Retinal pigment epithelial cell (primary cell): Measurements from ENCODE around the gene ANKS1B.

Source experiments
- DNase-seq: peaks from one replicate; pipeline ENCODE4 v3.0.0-alpha.2; 2010; ENCODE audit warnings: low read depth
- H3K4me3 ChIP-seq: 2 replicates; pipeline ENCODE4 v1.5.1; 2011; ENCODE audit warnings: mild to moderate bottlenecking, low read length, control low read depth, moderate library complexity
- TF ChIP-seq, protein P1 (sequence below): conservative IDR thresholded peaks from 2 replicates; pipeline ENCODE4 v1.5.1; 2011; ENCODE audit warnings: low read depth, low read length, control low read depth, inconsistent platforms

ANKS1B gene

DNA sequence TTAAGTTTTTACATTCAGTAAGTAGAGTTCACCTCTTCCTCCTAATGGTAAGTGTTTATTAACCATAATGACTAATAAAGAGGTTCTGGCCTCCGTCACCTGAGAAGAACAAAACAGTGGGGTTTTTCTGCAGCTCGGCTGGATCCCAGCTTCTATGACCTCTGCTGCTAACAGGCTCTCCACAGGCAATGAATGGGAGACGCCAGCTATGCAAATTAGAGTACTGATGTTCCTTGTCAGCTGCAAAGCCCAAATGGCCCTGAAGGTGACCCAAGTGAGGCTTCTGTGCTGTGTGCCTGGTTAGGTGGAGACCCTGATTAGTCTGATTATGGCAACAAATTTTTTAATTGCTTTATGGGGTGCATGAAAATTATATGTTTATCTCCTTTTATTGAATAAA, 1121.6 kb downstream of the ANKS1B start:
- no peak for DNase-seq
- no peak overlapping the region for H3K4me3 ChIP-seq
- TF ChIP-seq, protein P1, sequence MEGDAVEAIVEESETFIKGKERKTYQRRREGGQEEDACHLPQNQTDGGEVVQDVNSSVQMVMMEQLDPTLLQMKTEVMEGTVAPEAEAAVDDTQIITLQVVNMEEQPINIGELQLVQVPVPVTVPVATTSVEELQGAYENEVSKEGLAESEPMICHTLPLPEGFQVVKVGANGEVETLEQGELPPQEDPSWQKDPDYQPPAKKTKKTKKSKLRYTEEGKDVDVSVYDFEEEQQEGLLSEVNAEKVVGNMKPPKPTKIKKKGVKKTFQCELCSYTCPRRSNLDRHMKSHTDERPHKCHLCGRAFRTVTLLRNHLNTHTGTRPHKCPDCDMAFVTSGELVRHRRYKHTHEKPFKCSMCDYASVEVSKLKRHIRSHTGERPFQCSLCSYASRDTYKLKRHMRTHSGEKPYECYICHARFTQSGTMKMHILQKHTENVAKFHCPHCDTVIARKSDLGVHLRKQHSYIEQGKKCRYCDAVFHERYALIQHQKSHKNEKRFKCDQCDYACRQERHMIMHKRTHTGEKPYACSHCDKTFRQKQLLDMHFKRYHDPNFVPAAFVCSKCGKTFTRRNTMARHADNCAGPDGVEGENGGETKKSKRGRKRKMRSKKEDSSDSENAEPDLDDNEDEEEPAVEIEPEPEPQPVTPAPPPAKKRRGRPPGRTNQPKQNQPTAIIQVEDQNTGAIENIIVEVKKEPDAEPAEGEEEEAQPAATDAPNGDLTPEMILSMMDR, result no peak

DNA sequence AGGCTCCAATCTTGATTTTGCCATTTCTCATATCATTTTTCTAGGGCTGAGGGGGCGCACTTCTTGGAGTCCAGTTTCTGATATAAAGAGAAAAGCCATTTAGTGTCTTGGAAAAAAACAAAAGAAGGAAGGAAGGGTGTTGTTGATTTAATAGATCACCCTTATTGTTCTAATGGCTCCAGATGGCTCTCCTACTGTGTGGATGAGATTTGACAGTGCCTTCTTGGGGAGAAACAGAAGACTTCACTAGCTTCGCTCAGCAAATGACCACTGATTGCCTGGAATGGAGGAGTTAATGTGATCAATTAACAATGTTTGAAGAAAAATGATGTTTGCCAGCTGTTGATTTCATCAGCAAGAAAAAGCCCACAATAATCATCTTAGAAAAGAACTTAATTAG, 1123.5 kb downstream of the ANKS1B start:
- TF ChIP-seq, protein P1, result no peak
- no peak overlapping the region for H3K4me3 ChIP-seq
- DNase-seq, result no peak

DNA sequence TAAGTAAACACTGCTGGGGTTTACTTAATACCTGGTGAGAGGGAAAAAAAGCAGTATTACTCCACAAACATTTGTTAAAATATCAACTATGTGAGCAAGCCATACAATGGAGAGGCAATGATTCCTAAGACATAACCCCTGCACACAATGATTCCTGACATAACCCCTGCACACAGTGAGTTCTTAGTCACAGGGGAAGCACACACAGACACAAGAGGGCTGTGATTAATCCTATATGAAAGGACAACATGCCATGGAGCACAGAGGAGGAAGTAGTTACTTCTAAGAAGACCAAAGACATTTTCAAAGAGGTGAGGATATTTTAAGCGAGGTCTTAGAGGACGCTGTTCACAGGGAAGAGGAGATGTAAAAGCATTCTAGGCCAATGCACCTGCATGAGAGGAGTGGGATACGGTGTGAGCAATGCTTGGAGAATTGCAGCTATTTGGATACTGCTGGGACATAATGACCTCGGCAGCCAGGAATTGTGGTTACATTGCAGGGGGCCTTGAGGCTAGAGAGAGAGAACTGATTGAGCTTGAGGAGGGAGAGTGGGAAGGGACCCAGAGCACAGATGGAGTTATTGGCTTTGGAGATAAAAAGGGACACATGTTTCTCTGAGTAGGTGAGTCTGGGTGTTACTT, 1127.7 kb downstream of the ANKS1B start:
- no peak for DNase-seq
- H3K4me3 ChIP-seq, result no peak overlapping the region
- TF ChIP-seq, protein P1, result no peak

DNA sequence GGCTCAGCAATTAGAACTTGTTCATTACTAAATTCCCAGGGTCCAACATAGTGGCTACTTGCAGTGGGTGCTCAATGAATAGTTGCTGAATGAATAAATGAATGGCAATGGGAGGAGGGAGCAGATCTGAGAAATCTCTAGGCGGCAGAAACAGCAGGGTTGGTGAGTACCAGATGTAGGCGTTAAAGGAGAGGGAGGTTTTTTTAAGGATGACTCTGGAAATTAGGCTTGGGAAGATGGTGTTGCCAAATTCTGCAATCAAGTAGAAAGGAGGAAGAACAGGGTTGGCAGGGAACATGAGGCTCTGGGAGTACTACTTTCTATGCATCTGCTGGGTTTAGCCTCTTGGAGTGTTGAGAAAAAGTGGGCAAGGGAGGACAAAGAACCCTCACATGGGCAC, 1132.6 kb downstream of the ANKS1B start:
- TF ChIP-seq, protein P1, result no peak
- H3K4me3 ChIP-seq, result no peak overlapping the region
- no peak for DNase-seq

DNA sequence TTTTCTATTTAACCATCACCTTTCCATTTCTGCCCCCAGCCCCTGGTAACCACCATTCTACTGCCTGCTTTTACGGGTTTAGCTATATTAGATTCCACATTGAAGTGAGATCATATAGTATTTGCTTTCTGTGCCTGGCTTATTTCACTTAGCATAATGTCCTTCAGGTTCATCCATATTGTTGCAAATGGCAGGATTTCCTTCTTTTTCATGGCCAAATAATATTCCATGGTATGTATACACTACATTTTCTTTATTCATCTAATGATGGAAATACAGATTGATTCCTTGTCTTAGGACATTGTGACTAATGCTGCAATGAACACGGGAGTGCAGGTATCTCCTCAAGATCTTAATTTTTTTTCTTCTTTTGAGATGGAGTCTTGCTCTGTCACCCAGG, 1137.5 kb downstream of the ANKS1B start:
- no peak overlapping the region for H3K4me3 ChIP-seq
- DNase-seq, result no peak
- TF ChIP-seq, protein P1, result no peak

DNA sequence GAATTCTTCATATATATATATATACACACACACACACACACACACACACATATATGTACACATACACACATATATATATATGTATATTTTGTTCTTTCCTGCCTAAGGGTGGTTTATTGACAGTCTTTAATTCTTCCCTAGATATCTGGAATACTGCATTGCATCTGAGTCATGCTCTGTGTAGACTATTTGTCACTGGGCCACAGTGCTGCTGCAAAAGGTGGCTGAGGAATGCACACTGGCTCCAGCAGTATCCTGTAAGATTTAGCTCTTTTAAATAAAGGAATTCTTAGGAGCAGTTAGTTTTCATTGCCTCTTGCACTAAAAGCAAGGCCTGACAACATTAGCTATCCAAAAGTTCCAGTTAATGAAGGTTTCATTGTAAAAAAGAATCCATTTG, 1138.8 kb downstream of the ANKS1B start:
- no peak overlapping the region for H3K4me3 ChIP-seq
- no peak for DNase-seq
- TF ChIP-seq, protein P1, result no peak

DNA sequence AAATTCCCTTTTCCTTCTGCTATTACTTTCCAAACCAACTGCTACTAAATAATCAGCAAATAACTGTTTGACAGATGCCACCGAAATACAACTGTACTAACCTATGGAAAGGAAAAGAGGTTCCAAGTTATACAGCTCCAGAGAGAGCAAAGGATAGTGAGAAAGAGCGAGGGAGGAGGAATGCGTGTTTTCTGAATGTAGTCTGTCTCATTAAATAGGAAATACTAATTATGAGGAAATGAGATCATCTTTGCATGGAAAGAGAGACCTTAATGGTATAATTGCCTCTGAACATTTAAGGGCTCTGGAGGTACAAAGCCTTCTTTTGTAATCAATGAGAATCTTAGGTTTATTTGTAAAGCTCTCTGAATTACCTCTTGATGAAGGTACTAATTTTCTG, 1144.4 kb downstream of the ANKS1B start:
- TF ChIP-seq, protein P1, result no peak
- DNase-seq, result no peak
- H3K4me3 ChIP-seq, result no peak overlapping the region
